Testis (tissue), 3 donors: ENCODE data around the gene FANCD2. TPM values are rescaled to one million over a fixed set of nuclear protein-coding genes. Genes with fewer than 3 reads are reported as not detected.
"Not testable (repeated sequence)": the region's sequence is repeated elsewhere in the genome, so short reads cannot be mapped to it uniquely, and the experiment has no call there.

Source experiments
- DNase-seq: peaks from one replicate; pipeline ENCODE4 v3.0.0-alpha.2; 2019
- H3K27ac ChIP-seq, 2 donors: fragments of 200-600 bp; sonication (generic); one replicate each; pipeline ENCODE4 v1.5.1; 2019
- H3K27me3 ChIP-seq: fragments of 200-600 bp; sonication (generic); one replicate; pipeline ENCODE4 v1.5.1; 2019
- H3K36me3 ChIP-seq: fragments of 200-600 bp; sonication (generic); one replicate; pipeline ENCODE4 v1.5.1; 2017; ENCODE audit warnings: low read depth; ENCODE audit errors: missing control alignments
- H3K4me1 ChIP-seq: fragments of 200-600 bp; sonication (generic); one replicate; pipeline ENCODE4 v1.5.1; 2019
- H3K4me3 ChIP-seq, 2 donors: fragments of 200-600 bp; sonication (generic); one replicate each; pipeline ENCODE4 v1.5.1; 2017 to 2019
- H3K9me3 ChIP-seq: fragments of 200-600 bp; sonication (generic); one replicate; pipeline ENCODE4 v1.5.1; 2017
- POLR2A ChIP-seq: fragments of 450-650 bp; IDR thresholded peaks from one replicate; pipeline ENCODE4 v1.6.1; 2017; ENCODE audit warnings: antibody characterized with exemption, mild to moderate bottlenecking, moderate library complexity
- WGBS, 2 donors: methylation state at CpG; one replicate each; pipeline ENCODE4 v1.1.5; 2018; 5-methylcytosine and 5-hydroxymethylcytosine counted together
- intact Hi-C: fragments of 100-400 bp; cut with DNase I; formaldehyde crosslinking; loops from one replicate; pipeline ENCODE4 v1.15.1; 2023; ENCODE audit warnings: low total_unique reads
- polyA plus RNA-seq: library from polyadenylated mRNA; stranded (reverse); fragments of 350-450 nt; fragmentation: Illumina TruSeq; extraction: RNeasy Lipid Tissue Mini Kit (QIAGEN cat#74804); gene quantifications from one replicate; pipeline ENCODE4 v1.2.3, GENCODE V29; 2014; ENCODE audit warnings: low read depth, low replicate concordance; ENCODE audit not compliant: insufficient read depth
- total RNA-seq, 2 donors: library from RNA; depleted of rRNA; stranded (reverse); fragments of >200 nt; gene quantifications; one replicate each; pipeline ENCODE4 v1.2.3, GENCODE V29; 2016
- TF ChIP-seq, protein P1 (sequence below), 3 experiments: fragments of 450-650 bp in 2 of 3; fragments of 200-600 bp in 1 of 3; sonication (generic) in 1 of 3; IDR thresholded peaks; one replicate each; pipeline ENCODE4 v1.5.1; 2016 to 2019; ENCODE audit warnings: antibody characterized with exemption in 3 of 3, mild to moderate bottlenecking in 2 of 3, moderate library complexity in 1 of 3

FANCD2 gene
- total and polyA plus RNA-seq, 3 donors from 2014 or later: 23.7 to 41.6 (median 38.5) TPM

GRCh38 chr3:10081871-10082270 is 55.6 kb downstream of the FANCD2 start:
- H3K4me1 ChIP-seq: no peaks in the 10 kb centered on the region
- H3K27ac ChIP-seq: no peak overlapping the region
- TF ChIP-seq, protein P1, sequence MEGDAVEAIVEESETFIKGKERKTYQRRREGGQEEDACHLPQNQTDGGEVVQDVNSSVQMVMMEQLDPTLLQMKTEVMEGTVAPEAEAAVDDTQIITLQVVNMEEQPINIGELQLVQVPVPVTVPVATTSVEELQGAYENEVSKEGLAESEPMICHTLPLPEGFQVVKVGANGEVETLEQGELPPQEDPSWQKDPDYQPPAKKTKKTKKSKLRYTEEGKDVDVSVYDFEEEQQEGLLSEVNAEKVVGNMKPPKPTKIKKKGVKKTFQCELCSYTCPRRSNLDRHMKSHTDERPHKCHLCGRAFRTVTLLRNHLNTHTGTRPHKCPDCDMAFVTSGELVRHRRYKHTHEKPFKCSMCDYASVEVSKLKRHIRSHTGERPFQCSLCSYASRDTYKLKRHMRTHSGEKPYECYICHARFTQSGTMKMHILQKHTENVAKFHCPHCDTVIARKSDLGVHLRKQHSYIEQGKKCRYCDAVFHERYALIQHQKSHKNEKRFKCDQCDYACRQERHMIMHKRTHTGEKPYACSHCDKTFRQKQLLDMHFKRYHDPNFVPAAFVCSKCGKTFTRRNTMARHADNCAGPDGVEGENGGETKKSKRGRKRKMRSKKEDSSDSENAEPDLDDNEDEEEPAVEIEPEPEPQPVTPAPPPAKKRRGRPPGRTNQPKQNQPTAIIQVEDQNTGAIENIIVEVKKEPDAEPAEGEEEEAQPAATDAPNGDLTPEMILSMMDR (IDR thresholded peaks at IDR 0.05): no peak
- TF ChIP-seq POLR2A: no peak
- H3K4me3 ChIP-seq: no peak overlapping the region
- intact Hi-C loops: no loop called here
- H3K9me3 ChIP-seq: no peaks in the 10 kb centered on the region
- H3K27me3 ChIP-seq: no peaks in the 10 kb centered on the region
- 97% methylated on average over 4 of the region's 4 CpGs for WGBS, 2 donors
- no peak for DNase-seq
- no peaks in the 10 kb centered on the region for H3K36me3 ChIP-seq

GRCh38 chr3:10085738-10086137 is 59.5 kb downstream of the FANCD2 start:
- Histone ChIP-seq H3K4me3 (no peak overlapping the region), H3K27ac (no peak overlapping the region), H3K4me1 (no peaks in the 10 kb centered on the region), H3K9me3 (no peaks in the 10 kb centered on the region), H3K27me3 (no peaks in the 10 kb centered on the region), H3K36me3 (no peaks in the 10 kb centered on the region)
- DNase-seq: no peak
- TF ChIP-seq POLR2A: no peak
- TF ChIP-seq, protein P1 (IDR thresholded peaks at IDR 0.05): no peak
- intact Hi-C loops: no loop called here
- WGBS, 2 donors: 94 to 97% methylated on average over 1 of the region's 1 CpG

GRCh38 chr3:10088256-10088655 is 62.0 kb downstream of the FANCD2 start:
- 88% methylated on average over 4 of the region's 4 CpGs for WGBS, 2 donors
- Histone ChIP-seq H3K9me3 (no peaks in the 10 kb centered on the region), H3K27ac (no peak overlapping the region), H3K27me3 (no peaks in the 10 kb centered on the region), H3K4me3 (no peak overlapping the region), H3K4me1 (no peaks in the 10 kb centered on the region), H3K36me3 (no peaks in the 10 kb centered on the region)
- intact Hi-C loops: no loop called here
- no peak for DNase-seq
- TF ChIP-seq, protein P1 (IDR thresholded peaks at IDR 0.05): no peak
- no peak for TF ChIP-seq POLR2A

DNA sequence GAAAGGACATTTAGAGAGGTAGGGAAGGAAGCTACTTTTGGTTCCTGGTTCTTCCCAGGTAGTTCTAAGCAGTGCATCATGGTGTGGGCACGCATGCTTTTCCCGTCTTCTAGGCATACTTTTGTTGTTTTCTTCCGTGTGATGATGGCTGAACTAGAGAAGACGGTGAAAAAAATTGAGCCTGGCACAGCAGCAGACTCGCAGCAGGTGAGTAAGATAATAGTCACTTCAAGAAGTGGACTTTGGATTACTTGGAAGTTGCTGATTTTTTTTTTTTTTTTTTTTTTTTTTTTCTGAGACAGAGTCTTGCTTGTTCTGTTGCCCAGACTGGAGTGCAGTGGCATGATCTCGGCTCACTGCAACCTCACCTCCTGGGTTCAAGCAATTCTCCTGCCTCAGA is 63.9 kb downstream of the FANCD2 start:
- no peaks in the 10 kb centered on the region for H3K9me3 ChIP-seq
- no peak overlapping the region for H3K4me3 ChIP-seq
- 94 to 98% methylated on average over 6 of the region's 6 CpGs for WGBS, 2 donors
- H3K27me3 ChIP-seq: no peaks in the 10 kb centered on the region
- no peaks in the 10 kb centered on the region for H3K4me1 ChIP-seq
- intact Hi-C loops: no loop called here
- H3K36me3 ChIP-seq: no peaks in the 10 kb centered on the region
- no peak overlapping the region for H3K27ac ChIP-seq
- TF ChIP-seq, protein P1 (IDR thresholded peaks at IDR 0.05): no peak
- TF ChIP-seq POLR2A: no peak
- no peak for DNase-seq

DNA sequence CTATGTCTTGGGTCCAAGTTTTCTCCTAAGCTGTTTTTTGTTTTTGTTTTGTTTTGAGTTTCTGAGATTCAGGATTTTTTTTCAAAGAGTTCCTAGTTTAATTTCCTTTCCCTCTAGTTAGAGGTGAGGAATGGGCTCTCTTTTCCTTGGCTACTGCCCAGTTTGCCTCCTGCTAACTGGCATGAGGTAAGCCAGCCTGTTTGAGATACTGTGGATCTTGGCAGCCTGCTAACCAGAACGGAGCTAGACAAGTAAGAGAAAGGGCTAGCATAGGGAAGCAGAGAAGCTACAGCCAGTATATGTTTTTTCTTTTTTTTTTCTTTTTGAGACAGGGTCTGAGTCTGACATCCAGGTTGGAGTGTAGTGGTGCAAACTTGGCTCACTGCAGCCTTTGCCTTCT is 64.5 kb downstream of the FANCD2 start:
- H3K9me3 ChIP-seq, intact Hi-C loops, H3K27ac ChIP-seq, DNase-seq, H3K27me3 ChIP-seq, H3K36me3 ChIP-seq, H3K4me1 ChIP-seq, H3K4me3 ChIP-seq: not testable (repeated sequence)
- WGBS, 2 donors: no CpG with 5 or more reads among the region's 1 CpG

- H3K9me3 ChIP-seq, H3K27ac ChIP-seq, H3K4me3 ChIP-seq, H3K27me3 ChIP-seq, intact Hi-C loops, H3K4me1 ChIP-seq, H3K36me3 ChIP-seq, DNase-seq: not testable (repeated sequence)
- WGBS, 2 donors: 68 to 100% methylated on average over 1 to 2 of the region's 2 CpGs
These were observed 65.2 kb downstream of the FANCD2 start for GRCh38 chr3:10091387-10091786.
